ENCODE measurements around the gene ATP6V1G1.

The ATP6V1G1 gene

DNA sequence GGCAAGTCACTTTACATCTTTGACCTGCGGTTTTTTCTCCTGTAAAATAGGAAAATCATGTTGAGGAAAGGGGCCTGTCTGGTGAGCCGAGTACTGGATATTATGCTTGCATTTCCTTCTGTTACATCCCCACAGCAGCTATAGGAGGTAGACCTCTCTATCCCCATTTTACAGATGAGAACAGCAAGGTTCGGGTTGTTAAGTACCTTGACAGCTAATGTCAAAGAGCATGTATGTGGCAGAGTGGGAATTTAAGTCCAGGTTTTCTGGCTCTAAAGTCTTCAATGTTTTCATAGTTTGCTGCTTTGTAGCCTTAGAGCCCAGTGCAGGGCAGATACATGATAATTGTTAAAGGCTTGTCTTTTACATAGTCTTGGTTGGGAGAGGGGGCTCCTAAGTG is 26.4 kb downstream of the ATP6V1G1 start:
- DNase-seq = no peak

DNA sequence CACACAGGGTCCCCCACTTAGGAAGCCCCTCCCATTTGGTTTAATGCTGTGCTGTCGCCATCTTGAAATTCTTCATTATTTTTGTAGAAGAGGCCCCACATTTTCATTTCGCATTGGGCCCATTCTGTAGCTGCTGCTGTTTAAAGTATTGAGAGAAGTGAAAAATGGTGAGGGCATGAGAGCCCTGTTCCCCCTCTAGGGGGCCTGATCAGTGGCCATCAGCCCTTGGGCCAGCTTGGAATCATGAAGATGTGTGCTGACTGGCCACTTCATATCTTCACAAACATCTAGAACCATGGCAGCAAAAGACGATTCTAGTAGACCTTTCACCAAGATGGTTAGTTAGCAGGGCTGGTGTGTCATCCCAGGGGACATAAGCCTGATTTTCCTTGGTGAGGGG is 26.8 kb downstream of the ATP6V1G1 start:
- DNase-seq = no peak

DNA sequence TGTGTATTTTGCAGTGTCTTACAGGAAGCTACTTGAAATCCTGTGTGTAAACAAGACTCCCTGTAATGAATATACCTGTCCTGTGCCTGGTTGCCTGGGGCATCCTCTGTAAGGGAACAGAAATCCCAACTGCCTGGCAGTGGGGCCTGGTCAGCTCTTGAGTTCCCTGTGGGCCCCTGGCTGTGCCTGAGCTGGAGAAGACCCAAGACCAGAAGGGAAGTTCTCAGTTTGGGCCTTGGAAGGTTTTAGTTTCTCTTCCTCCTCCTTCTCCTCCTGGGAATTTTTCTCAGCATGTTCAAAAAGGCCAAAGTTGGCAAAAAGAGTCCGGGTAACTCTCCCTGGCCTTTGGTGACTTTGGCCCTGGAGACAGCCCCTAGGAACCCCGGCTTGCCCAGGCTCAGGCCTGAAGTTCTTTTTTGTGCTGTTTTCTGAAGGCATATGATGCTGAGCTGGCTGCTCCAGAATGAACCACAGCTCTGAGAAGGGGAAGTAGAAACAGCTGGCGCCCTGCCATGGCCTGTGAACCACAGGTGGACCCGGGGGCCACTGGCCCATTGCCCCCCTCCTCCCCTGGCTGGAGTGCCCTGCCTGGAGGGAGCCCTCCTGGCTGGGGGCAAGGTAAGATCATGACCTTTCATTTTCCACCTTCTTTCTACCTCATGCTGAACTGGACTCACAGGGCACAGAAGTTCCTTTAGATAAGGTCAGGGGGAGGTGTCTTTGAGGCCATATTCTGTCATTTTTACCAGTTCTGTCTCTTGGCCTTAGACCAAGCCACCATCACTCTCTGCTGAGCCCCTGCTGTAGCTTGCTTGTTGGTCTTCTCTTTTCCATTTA is 29.3 kb downstream of the ATP6V1G1 start:
- no peak for DNase-seq

DNA sequence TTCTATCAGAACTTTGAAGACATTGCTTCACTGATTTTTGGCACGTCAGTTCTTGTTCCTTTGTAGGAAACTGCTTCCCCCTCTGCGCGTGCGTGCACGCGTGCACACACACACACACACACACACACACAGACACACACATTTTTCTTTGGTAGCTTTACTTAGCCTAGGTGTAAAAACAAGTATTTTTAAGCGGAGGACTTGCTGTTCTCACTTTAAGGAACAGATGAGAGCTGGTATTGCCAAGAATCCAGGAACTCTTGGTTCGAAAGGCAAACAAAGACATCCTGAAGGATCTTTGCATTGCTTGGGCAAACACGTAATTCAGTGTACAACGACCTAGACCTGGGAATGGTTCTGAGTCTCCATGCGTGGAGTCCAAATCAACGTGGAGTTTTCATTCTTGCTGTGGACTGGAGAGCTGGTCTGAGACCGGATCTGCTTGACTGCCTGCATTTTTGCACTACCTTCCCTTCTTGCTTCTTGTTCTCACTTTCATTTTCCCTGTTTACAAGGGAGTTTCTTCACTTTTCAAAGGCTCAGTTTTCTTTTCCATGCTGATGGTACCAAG is 31.7 kb downstream of the ATP6V1G1 start:
- no peak for DNase-seq

DNA sequence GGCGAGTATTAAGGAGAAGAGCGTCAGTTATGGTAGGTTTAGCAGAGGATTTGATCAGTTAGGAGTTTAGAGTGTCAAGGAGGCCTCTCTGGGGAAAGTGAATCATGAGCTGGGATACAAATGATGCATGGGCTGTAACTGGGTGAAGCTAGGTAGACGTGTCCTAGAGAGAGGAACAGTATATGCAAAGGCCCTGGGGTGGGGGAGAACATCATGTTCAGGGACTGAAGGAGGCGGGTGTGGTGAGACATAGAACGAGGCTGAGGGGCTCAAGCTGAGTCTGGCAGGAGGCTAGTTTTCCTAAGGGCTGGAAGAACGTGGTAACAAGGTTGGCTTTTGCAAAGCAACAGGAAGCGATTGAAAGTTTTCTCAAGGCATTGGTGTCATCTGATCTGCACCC is 34.0 kb downstream of the ATP6V1G1 start:
- no peak for DNase-seq

DNA sequence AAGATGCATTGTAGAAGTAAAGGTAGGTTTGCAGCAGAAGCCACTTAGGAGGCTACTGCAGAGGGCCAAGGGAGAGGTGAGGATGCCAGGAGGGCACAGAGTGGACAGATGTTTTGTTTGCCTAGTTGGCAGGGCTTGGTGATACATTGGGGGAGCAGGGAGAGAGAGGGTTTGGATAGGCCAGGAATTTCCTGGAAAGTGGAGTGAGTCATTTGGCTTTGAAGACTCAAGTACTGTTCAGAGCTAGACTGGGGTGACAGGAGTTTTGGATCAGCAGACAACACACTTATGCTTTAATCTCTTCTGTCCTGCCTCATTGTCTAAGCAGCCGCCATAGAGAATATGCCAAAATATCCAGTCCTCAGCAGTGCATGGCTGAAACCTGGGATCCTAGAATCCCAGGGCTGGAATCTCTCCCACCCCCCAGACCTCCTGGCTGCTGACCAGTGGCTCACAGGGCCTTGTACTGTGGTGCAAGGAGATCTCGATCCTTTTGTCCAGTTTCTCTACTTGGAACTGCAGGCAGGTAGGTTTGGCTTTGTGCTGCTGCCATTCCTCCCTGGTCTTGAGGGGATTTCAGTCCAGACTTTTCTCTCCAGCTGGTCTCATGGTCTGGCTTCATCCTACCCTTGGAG is 34.5 kb downstream of the ATP6V1G1 start:
- no peak for DNase-seq

DNA sequence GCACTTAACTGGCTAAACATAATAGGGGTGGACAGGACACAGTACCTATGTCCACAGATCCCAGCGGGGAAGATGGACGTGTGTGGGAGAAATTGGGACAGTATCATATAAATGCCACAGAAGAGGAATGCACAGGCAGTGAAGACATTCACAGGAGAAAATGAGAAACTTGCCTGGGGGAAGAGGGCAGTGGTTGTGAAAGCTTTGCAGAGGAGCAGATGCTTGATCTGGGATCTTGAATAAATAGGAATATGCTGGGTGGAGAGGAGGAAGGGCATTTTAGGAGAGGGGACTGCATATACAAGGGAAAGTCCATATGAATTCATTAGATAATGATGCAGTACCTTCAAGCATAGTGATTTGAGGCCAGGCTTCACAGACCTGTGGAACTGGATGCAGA is 37.1 kb downstream of the ATP6V1G1 start:
- DNase-seq = no peak

DNA sequence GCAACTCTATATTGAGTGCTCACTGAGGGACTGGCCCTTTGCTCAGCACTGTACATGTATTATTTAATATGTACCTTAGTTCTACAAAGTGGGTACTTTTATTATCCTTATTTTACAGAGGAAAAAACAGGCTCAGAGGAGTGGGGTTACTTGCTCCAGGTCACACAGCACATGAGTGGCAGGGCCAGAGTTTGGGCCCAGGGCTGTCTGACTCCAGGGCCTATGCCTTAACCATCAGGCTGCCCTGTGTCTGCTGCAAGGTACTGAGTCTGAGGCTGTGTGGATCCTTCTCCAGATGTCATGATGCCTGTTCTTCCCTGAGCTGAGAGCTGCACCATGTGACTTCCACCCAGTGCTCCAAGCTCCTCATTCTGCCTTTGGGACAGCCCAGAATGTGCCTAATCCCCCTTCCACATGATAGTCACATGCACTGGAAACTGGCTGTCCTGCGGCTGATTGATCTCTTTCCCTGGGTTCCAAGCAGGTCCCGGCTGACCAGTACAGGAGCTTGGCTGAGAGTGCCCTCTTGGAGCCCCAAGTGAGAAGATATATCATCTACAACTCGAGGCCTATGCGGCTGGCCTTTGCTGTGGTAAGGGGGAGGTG is 38.9 kb downstream of the ATP6V1G1 start:
- DNase-seq = no peak

DNA sequence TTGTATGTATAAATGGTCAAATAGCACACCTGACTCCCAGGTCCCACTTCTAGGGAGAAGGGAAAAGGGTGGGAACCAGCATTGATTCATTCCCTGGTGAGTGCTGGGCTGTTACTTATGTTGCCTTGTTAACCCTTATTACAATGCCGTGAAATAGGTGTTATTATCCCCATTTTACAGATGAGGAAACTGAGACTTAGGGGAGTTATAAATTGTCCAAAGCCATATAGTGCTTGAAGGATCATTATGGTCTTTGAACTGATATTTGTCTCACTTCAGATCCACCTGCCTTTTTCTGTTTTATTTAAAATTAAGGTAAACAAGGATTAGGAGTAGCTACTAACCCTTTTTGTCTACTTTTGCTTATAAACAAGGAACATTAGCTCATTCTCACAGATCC is 40.0 kb downstream of the ATP6V1G1 start:
- no peak for DNase-seq

DNA sequence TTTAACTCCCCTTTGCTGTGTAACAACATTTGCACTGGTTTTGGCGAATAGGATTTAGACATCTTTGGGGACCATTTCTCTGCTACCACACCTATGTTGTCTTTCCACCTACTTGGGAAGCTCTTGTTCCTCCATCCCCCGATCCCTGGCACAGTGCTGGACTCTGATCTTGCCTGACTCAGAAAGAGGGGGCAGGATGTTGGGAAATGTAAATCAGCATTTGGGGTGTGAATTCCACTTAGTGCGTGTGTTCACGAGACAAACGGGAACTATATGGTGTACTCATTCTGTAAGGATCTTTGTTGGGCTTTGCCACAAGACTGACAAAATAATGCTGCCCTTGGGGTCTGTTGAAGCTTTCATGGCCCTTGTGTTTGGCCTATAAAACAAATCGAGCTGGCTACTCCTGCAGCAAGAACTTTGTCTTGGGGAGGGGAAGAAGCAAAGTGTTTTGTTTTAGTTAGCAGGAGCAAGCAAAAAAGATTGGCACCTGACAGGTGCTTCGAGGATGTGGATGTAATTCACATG is 42.1 kb downstream of the ATP6V1G1 start:
- DNase-seq = no peak

DNA sequence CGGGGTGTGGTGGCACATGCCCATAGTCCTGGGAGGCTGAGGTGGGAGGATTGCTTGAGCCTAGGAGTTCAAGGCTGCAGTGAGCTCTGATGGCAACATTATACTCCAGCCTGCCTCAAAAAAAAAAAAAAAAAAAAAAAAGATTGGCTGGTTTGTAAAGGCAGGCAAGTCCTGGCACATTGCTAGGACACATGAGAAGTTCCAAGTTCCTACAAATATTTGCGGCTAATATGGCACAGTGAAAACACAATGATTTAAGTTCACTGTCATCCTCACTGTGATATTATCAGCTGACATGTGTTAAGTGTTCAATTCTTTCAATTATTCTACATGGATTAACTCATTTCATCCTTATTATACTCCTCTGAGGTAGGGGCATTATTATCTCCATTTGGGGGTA is 43.6 kb downstream of the ATP6V1G1 start:
- DNase-seq = no peak

DNA sequence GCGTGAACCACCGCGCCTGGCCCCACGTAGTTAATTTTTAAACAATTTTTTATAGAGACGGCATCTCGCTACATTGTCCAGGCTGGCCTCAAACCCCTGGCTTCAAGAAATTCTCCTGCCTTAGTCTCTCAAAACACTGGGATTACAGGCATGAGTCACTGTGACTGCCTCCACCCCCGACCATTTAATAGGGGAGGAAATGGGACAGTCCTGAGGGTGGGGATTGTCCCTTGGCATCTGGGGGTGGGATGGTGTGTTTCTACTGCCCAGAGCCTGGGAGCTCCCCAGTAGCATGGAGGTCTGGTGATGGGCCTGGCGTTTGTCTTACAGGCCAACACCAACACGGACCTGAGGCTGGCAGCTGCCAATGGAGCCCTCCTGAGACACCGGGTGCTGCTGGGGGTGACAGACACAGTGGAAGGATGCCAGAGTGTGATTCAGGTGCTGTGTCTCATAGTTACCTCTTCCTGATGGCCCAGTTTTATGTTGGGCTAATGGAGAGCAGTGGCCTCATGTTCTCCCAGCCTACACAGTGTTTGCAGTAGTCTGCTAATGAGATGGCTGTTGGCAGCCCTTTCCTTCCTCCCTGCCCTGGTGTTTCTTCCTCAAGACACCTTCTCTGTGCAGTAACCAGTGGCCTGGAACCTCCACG is 46.0 kb downstream of the ATP6V1G1 start:
- no peak for DNase-seq

DNA sequence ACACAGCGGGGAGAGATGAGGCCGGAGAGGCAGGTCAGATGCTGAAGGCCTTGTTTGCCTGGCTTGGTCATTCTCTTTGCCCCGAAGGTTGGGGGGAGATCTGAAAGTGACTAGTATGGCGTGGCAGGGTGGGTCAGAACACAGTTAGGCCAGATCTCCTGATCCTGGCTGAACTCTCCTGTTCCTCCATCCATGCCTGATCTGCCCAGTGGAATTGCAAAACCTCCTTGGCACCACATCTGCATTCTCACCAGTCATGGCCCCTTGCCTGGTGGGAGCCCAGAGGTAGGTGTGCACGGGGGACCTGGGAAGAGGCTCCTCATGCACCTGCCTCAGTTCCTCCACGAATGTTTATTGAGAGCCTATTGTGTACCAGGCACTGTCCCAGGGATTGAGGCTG is 46.8 kb downstream of the ATP6V1G1 start:
- no peak for DNase-seq

DNA sequence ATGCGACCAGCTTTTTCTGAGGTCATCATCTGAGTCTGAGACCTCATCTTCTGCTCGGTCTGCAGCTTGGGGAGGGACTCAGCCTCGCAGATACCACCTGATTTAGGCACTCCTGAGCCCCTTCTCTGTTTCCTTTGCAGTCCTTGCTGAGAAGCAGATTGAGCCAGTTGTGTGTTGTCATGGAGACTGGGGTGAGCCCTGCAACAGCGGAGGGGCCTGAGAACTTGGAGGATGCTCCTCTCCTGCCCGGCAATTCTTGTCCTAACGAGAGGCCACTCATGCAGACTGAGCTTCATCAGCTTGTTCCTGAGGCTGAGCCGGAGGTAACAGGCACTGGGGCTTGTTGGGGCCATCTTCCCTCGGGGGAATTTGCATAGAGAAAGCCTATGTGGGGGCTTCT is 50.8 kb downstream of the ATP6V1G1 start:
- no peak for DNase-seq

DNA sequence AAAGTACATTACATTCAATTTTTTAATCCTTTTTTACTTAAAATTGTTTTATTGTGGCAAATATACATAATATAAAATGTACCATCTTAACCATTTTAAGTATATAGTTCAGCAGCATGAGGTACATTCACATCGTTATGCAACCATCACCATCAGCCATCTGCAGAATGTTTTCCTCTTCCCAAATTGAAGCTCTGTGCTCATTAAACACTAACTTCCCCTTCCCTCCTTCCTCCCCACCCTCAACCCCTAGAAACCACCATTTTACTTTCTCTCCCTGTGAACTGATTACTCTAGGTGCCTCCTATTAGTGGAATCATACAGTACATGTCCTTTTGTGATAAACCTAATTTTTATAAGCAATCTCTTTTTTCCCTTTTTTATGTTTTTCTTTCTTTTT is 54.4 kb downstream of the ATP6V1G1 start:
- no peak for DNase-seq

DNA sequence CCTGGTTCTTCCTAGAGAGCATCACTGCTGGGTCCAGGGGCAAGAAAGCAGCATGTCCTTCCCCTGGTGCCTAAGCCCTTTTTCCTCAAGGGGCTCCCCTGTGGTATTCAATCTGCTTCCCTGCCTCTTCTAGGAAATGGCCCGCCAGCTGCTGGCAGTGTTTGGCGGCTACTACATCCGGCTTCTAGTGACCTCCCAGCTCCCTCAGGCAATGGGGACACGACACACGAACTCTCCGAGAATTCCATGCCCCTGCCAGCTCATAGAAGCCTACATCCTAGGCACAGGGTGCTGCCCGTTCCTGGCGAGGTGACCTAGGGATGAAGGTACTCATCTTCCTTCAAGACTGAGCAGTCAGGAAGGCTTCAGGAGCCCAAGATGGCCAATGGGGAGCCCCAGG is 55.4 kb downstream of the ATP6V1G1 start:
- DNase-seq = no peak

DNA sequence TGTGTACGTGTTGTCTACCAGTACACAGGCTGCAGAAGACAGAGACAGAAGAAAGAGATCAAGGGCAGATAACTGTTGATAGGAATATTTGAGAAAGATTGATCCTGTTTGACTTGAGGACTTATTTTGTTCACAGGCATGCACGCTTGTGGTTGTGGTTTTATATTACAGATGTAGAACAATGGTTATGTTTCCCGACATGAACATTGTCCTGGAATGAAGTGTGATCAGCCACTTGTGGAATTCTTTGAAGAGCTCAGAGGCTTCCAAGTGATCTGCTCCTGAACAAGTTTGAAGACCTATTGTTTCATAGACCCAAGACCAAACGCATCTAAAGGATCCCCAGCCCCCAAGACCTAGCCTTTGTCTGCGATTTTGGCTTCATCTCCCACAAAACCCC is 56.3 kb downstream of the ATP6V1G1 start:
- no peak for DNase-seq

Data from NCI-H524 treated with DMSO at 0.1 percent for 48 hours (cell line).